NCI-H1436 treated with DMSO at 0.1 percent for 48 hours (cell line): ENCODE results near the gene MPPED1.

ENCODE experiments used
- DNase-seq: peaks from one replicate; lab custom pipeline; 2025; lab: John Stamatoyannopoulos, UW

The MPPED1 gene, protein sequence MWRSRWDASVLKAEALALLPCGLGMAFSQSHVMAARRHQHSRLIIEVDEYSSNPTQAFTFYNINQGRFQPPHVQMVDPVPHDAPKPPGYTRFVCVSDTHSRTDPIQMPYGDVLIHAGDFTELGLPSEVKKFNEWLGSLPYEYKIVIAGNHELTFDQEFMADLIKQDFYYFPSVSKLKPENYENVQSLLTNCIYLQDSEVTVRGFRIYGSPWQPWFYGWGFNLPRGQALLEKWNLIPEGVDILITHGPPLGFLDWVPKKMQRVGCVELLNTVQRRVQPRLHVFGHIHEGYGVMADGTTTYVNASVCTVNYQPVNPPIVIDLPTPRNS

GRCh38 chr22:43411869-43412807 lies at the start of gene MPPED1:
TSS of gene MPPED1 (plus strand) at chr22:43412014. CDS start at chr22:43424986, 12,972 bp downstream.
- no peak for DNase-seq

DNA sequence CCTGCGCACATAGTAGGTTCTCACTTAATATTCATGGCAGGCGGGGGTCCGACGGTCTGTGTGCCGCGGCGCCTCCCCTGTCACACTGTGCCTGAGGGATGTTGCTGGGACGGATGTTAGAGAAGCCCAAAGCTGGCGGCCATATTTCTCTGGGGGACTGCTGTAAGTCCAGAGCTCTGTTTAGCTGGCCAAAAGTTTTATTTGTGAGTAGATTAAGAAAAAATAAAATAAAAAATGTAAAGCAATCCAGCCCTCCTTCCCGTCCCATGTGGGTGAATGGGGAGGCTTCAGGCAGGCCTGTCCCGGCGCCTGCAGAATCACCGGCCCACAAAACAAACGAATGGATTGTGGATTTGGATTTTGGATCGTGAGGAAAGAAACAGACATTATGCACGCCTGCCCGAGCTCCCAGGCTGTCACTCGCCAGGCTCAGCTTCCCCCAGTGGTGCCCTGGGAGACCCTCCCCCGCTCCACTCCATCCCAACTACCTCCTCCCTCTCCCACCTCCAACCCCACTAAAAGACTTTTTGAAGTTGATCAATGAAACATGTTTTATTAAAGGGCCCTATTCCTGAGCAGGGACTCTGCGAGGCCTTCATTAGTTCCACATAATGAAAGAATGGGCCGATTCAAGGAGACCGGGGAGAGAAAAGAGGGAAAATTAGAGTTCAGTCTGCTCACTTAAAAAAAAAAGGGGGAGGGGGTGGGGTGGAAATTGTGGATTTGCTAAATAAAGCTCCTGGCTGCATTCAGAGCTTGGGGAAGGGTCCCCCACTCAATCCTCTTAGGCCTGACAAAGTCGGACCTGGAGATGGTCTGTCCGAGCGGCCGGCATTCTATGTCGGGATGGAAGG lies 48.3 kb upstream of the MPPED1 start:
- no peak for DNase-seq

- DNase-seq = no peak
Observed at GRCh38 chr22:43364169-43364435, 47.7 kb upstream of the MPPED1 start.

DNA sequence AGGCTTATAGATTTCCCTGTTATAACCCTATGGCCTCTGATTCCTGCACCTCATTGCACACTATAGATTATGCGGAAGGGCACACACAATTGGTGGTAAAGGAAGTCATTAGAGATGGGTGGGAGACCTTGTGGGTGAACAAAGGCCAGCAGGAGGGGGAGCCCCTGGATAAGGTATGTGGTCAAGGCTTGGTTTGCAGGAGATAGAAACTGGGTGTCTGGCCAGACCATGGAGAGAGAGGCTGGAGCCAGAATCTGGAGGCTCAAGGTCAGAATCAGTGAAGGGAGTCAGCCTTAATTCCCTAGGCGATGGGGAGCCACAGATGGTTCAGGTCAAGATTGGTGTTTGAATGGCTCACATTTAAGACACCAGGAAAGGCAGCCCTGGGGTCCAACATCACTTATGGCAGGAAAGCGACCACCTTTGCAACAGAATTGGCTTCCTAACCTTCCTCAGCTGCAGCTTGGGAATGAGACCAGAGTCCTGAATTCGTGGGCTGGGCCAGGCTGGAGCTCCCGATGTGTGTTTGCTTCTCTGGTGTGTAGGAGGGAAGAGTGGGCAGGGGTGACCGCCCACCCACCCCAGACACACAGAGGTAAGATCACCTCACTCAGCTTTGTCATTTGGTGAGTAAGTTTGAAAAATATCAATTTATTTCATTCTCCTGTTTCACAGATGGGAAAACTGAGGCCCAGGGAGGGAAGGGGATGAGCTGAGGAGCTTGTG lies 45.9 kb upstream of the MPPED1 start:
- DNase-seq = no peak

DNA sequence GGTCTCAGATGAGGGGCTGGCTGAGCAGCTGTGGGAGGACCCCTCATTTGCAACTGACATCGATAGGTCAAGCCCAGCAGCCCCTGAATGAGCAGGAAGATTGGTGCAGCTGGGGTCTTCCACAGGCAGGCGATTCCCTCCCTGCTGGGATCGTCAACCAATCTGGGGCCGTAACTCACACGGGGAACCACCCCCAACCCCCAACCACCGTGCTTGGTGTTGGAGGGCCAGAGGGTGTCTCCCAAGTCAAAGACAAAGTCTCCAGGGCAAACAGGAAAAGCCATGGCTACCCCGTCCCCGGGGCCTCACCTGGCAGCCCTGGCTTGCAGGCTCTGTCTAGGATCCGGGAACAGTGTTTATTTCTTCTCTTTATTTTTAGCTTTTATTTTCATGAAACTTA lies 41.8 kb upstream of the MPPED1 start:
- DNase-seq = no peak

DNA sequence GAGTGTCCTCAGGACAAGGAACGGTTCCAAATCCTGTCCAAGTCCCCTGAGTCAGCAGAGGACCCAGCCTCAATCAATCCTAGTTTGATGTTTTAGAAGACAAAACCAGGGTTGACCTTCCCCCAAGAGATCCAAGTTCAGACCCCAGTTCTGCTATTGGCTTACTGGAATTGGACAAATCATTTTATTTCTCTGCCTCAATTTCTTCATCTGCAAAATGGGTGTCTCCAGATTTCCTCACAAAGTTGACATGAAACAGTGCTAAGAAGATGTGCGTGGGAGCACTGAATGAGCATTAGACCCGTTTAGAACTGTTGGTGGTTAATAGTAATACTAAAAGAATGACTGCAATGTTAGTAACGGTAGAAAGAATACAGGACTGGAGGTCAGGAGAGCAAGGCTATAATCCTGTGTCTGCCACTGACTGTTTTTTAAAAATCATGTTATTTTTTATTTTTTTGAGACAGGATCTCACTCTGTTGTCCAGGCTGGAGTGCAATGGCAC lies 35.8 kb upstream of the MPPED1 start:
- no peak for DNase-seq

GRCh38 chr22:43376765-43377547 lies 34.9 kb upstream of the MPPED1 start:
- peak; percentile 33 for DNase-seq

DNA sequence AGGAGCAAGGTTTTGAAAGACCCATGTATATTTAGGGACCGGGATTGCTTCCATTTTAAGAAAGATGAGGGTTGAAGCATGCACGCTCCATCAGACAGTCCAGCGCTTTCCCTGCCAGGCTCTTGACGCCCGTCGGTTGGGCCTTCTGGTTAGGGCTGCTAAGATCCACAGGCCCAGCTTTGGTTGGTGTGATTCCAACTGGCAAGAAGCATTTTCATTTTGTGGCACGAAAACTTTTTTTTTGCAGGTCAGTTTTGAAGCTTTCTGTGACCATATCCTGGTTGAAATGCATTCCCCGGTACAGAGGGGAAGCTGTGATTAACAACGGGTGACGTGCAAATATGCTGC lies 34.3 kb upstream of the MPPED1 start:
- DNase-seq = no peak

DNA sequence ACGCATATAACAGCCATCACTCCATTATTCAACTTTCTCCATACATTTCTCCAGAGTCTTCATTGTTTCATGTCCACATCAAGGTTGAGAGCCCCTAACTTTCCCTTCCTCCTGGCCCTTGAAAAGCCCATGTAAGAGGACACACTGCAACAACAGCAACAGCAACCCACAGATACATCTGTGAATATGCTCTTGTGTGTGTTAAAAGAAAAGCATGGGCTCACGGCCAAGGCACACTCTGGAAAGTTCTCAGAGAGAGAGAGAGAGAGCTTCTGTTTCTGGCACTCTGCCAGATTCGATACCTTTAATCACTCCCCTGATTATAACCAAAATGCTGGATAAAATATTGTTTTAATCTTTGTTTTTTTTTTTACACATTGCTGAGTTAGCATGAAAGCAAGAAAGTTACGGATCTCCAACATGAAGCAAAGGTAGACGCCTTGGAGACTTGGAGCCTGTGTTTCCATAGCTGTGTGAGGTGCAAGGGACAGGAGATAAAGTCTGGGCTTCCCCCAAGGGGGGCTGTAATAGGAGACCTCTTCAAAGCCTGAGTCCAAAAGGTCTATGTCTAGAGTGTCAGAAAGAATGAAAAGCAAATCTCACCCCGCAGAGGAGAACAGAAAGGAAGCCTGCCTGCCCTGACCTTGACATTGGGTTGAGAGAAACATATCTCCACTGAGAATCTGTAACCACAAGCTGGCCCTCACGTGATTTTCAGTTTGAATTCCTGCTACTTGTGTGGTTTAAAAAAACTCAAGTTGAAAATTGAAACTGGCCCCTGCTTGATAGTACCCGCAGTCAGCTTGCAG lies 33.7 kb upstream of the MPPED1 start:
- DNase-seq = no peak

DNA sequence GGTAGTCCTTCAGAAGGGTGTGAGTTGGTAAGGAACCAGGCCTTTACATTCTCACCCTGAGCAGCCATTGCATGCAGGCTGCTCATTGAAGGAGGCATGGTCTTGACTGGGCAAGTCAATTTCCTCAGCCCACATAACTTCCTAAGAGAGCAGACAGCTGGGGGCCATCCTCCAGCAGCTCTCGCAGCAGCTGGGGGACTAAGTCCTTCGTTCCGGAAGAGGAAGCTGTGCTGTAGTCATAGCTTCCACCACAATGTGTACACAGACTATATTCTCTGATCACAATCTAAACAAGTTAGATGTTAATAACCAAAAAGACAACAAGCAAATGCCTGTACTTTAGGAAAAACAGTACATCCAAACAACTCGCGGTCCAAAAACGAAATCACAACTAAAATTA lies 30.1 kb upstream of the MPPED1 start:
- no peak for DNase-seq

- no peak for DNase-seq
Observed at GRCh38 chr22:43384863-43385262, 27.0 kb upstream of the MPPED1 start.

DNA sequence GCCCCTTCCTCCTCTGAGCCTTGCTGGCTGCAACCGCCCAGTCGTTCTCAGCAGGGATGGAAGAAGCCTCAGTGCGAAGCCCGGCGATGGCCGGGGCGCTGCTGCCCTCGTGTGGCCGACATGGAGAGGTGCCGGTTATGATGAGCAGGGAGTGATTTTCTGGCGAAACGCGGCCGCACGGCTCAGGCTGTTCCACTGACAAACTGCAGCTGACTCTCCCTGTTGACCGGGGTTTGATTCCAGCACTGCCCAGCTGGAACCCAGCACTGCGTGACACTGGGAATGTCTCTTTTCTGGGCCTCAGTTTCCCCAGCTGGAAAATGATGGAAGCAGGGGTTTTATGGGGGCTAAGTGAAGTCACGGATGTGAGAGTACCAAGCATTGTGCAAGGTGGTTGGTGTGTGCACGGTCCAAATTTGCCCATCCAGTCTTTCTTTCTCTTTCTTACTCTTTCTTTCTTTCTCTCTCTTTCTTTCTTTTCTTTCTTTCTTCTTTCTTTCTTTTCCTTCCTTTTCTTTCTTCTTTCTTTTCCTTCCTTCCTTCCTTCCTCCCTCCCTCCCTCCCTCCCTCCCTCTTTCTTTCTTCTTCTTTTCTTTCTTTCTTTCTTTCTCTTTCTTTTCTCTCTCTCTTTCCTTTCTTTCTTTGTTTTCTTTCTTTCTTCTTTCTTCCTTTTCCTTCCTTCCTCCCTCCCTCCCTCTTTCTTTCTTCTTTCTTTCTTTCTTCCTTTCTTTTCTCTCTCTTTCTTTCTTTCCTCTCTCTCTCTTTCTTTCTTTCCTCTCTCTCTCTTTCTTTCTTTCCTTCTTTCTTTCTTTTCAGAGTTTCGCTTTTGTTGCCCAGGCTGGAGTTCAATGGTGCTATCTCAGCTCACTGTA lies 25.8 kb upstream of the MPPED1 start:
- DNase-seq = no peak

- no peak for DNase-seq
Observed at GRCh38 chr22:43387815-43388214, 24.0 kb upstream of the MPPED1 start.

DNA sequence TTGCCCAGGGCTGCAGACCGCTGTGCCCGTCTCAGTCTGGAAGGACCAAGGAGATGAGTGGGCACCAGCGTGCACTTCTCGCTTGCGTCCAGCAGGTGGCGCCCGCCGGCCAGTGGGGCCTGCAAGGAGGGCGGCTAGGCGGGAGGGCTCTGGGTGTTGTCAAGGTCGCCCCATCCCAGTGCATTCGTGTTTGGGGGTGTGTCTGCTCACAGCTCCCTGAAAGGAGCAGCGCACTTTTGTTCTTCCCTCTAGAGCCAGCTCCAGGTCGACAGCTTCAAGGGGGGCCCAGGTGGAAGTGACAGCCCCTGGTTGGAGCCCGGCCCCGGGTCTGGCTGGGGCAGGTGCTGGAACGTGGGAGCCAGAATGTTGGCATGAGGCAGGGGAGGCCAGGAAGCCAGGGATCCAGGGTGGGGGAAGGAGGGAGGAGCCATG lies 23.4 kb upstream of the MPPED1 start:
- peak; percentile 41 for DNase-seq

DNA sequence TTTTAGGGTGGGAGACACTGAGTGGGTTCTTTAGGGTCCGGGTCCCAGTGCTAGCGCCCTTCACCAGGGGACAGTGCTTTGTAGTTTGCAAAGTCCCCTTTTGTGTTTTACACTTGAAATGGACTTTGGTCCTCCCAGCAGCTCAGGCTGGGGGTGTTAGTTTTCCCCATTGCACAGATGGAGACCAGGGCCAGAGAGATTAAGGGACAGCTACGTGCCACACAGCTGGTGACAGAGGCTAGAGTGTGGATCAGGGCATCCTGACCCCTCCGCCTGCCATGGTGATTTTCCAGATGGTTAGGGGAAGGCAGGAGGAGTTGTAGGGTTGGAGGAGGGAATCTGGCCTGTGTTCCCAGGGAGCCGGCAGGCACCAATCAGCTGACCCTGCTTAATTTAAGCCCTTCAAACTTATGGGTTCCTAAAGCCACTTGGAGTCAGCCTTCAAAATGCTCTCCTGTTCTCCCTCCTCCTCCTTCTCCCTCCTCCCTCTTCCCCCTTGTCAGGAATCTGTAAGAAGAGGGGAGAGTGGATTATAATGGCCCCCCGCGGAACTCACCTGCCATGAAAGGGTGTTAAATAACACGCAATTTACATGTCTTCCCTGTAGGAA lies 22.5 kb upstream of the MPPED1 start:
- no peak for DNase-seq

GRCh38 chr22:43390166-43390565 lies 21.6 kb upstream of the MPPED1 start:
- no peak for DNase-seq

GRCh38 chr22:43390872-43391271 lies 20.9 kb upstream of the MPPED1 start:
- no peak for DNase-seq

GRCh38 chr22:43391306-43391705 lies 20.5 kb upstream of the MPPED1 start:
- DNase-seq = no peak
